Measurements from ENCODE around the gene WRNIP1.

WRNIP1 gene

DNA sequence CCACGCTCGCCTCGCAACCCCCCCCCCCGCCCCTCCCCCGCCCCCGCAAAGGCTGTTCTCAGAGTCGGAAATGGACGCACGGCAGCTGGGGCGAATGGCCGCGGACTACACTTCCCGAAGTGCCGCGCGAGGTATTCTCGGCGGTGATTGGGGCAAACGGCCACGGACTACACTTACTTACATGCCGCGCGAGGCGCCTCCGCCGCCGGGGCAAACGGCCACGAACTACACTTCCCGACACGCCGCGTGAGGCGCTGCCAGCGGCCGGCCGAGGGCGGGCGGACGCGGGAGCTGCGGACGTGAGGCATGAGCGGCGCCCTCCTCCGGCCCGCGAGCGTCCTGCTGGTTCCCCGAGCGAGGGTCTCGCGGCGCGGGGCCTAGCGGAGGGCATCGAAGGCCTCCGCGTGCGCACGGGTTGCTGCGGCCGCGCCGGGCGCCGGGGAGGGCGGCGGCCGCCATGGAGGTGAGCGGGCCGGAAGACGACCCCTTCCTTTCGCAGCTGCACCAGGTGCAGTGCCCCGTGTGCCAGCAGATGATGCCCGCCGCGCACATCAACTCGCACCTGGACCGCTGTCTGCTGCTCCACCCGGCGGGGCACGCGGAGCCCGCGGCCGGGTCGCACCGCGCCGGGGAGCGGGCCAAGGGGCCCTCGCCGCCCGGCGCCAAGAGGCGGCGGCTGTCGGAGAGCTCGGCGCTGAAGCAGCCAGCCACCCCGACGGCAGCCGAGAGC, at the start of gene WRNIP1:
TSS of gene WRNIP1 (plus strand) at position 228 of the 730 bp plus-strand sequence. CDS start at position 458, 230 bp downstream.
- peak; percentile 98 to 99 for DNase-seq

GRCh38 chr6:2715737-2716136, 49.5 kb upstream of the WRNIP1 start:
- peak; percentile 85 to 91 for DNase-seq

DNA sequence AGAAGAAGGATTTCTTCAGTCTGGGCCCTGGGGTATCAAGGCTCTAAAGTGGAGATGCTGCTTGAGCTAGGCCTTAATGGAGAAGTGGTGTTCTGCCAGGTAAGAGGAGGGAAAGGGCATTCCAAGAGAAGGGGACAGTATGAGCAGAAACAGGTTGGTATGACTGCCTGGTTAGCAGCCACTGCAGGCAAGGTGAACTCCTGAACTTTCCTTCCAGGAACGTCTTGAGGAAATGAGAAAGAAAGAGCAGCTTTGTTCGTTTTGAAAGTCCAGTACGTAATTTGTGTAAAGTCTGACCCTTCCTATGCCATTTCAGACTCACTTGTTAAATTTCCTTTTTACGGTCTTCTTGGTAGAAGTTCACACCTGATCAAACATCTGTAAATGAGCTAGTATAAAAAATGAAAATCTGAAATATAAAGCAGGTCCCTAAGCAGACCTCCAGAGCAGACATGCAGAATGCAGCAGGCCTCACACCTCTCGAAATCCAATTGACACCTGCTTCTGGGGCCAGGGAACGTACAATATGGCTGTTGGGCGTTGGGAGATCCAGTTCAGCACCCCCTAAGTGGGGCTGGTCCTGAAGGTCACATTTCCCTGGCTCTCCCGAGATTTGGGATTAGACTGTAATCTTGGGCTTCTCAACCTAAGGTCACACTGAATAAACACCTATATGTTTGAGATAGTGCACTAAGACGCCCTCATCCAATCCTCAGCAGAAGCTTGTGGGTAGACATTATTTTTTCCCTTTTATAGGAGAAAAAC, 48.1 kb upstream of the WRNIP1 start:
- DNase-seq, result no peak

DNA sequence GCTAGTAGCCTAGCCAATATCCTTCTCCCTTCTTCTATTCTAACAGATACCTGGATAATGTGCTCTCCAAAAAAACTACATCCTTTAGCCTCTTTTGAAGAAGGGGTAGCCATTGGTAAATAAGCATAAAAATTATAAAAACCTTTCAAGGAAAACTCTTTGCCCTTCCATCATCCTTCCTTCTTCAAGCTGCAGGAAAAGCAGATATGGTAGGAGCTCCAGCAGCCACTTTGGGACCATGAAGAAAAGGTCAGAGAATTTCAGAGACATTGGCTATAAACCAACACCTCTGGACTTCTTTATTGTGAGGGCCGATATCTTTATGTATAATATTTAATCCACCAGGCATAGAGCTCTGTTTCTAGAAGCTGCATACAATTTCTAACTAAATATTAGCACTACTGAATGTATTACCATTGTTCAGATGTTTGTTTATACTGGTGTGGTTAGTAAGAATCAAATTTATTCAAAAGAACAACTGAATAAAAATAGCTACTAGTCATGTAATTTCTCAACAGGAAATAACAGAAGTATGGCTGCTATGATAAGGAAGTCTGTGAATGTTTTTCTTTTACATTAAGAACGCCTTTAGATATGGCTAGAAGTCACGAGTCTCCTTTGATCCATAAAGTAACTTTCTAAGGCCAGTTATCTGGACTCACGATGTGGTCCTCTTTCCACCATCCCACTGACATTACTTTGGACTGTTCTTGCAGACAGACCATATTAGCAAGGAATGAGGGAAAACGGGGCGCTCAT, 46.7 kb upstream of the WRNIP1 start:
- DNase-seq, result no peak

- no peak for DNase-seq
Measured at GRCh38 chr6:2719093-2719455, 46.1 kb upstream of the WRNIP1 start.

DNA sequence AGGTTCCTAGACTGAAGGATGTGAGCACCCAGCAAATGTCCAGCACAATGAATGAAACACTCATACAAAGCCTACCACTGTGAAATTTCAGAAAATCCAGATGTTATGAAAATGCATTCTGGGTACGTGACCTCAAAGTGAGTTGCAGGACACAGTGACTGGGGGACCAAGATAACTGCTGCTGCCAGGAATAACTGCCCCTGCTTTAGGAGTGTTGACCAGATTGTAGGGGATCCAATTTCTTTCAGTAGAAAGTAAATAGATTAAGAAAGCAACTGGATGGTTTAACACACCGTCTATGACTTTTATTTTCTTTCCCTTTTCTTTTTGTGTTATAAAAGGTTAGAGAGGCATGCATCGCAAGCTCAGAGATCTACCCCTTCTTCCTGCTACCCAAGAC, 44.0 kb upstream of the WRNIP1 start:
- DNase-seq, result no peak

- DNase-seq, result no peak
Measured at GRCh38 chr6:2725364-2725988, 39.7 kb upstream of the WRNIP1 start.

- DNase-seq, result no peak
Measured at GRCh38 chr6:2725999-2726567, 39.1 kb upstream of the WRNIP1 start.

GRCh38 chr6:2729921-2730320, 35.3 kb upstream of the WRNIP1 start:
- DNase-seq, result no peak

DNA sequence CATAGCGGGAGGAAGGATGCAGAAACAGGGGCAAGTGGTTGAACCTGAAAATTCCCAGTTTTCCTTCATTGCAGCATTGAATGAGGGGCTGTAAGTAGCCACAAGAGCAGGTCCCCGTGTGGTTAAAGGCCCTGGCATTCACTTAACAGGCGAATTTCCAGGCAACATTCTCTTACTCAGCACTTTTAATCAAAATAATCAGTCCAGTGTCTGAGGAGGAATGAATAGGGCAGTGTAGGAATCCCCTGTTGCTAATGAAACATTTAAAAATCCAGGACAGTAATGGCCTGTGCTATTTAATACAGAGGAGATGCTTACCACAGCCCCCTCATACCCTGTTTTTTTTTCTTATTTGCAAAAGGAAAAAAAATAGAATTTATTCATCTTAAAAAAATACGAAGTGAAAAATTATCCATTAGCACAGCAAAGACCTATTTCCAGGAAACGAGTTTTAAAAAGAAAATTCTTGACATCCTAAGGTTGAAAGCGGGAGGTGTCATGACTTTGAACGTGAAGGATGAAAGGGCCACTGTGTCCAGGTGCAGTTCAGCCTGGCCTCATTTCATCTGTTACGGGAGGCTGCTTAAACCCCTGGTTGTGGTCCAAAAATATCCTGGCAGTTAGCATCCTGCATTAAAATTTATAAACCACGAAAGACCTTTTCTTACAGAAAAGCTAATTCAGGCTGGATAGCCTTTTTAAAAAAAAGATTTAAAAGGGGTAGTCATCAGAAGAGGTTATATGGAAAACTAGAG, 34.7 kb upstream of the WRNIP1 start:
- DNase-seq, result no peak

- DNase-seq, result no peak
Measured at GRCh38 chr6:2731281-2731909, 33.8 kb upstream of the WRNIP1 start.

GRCh38 chr6:2732503-2733089, 32.6 kb upstream of the WRNIP1 start:
- DNase-seq, result no peak

DNA sequence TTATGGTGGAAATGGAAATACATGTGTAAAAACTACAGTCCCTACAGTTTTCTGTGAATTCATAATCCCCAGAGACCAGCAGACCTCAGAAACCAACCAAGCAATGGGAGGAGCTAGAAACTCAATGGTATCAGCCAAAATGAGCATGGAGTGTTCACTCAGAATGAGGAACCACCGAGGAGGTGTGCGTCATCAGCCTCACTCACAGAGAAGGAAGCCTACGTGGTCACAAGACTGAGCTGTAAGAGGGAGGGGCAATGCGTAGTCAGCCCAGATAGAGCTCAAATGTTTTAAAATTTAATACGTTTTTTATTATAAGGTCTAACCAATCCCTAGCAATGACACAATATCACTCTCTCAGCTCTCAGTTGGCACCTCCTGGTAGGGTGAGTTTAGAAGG, 31.9 kb upstream of the WRNIP1 start:
- DNase-seq, result no peak

DNA sequence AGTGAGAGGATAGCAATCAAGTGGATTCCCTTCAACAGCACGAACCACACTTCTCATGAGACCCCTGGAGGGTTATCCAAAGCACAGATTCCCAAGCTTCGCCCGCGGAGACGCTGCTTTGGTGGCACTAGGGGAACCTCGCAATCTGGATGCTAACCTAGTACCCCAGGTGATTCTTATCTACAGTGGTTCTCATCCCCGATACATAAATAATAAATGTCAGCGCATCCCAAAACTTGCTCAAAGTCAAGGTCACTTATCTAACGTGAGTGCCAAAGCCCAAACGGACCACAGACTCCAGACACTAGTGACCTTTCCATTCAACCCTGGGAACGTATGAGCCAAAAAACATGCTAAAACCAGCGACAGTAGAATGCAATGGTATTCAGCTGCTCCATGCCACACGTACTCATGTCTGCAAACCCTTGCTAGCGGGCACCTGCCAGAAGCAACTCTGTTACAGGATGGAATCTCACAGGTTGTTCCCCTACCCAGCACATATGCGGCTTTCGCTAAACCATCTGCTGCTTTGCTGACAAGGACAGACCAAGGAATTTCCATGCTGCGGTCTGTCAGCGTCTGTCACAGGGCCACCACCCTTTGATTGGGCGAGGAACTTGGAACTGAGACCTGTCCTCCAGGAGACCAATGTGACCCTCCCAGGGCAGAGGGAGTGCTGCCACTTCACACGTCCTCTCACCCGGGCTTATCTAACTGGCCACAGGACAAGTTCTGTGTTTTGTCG, 31.3 kb upstream of the WRNIP1 start:
- DNase-seq, result no peak

DNA sequence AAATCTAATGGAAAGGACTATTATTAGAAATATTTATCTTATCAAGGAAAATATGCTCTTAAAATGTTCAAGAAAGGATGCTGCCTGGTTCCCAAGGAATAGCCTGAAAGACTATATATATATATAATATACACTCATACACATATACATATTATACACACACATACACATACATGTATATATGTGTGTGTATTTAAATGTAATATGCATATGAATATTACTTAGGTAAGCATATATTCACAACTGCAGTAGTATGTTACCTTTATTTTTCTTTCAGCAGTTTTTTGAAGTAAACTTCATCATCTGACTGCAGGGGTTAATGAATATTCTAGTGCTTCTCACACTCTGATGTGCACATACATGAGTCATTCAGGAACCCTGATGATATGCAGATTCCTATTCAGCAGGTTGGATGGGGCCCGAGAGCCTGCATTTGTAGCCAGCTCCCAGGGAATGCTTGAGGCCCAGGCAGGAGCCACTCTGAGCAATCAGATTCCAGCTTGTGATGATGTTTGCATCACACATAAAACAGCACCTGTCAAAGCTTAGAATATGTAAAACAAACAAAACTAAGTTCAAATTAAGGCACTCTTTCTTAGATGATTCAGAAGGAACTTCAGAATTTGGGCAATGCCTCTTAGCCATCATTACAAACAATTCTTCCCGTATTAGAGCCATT, 30.6 kb upstream of the WRNIP1 start:
- DNase-seq, result no peak

GRCh38 chr6:2737885-2738284, 27.3 kb upstream of the WRNIP1 start:
- no peak for DNase-seq

DNA sequence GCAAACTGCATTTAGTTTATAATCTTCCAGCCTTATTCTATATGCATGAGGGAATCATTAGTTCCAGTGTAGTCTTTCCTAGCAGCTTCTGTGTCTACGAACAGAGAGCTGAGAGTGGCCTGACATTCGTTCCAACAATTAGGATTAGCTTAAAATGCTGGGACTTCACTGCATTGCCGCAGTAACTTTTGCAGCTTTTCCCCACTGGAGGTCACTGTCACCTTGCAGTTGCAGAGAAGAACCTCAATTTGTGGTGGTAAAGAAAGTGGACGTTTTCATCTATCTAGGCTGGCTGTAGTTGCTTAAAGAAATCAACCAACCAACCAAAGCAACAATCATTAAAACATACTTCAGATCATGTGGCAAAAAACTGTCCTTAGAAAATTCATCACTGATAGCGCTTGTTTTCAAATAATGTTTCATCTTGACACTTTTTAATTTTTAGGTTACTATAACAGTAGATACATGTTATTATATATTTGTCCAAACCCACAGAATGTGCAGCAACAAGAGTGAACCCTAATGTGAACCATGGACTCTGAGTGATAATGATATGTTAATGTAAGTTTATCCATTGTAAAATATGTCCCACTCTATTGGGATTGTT, 26.7 kb upstream of the WRNIP1 start:
- DNase-seq, result peak; percentile 47 to 62

DNA sequence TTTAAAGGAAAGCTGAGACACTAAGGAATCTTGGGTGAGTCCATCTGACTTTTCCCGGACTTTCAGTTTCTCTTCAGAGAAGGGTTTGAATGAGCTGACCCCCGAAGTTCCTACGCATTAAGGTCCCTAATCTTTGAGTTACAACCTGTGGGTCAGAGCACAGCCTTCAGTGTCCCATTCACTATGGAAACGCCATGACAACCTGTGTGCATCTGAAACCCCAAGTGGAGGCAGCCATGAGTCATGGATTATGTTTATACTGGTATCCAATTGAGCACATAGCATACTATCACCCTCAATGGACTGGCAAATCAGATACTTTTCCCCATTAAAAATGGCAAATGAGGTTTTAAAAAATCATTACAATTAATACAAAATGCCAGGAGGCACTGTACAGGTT, 25.9 kb upstream of the WRNIP1 start:
- no peak for DNase-seq

GRCh38 chr6:2740581-2740980, 24.6 kb upstream of the WRNIP1 start:
- no peak for DNase-seq
